Spleen (tissue), 7 donors: ENCODE data around the gene SPATA7.

ENCODE experiments used
- POLR2A ChIP-seq, 3 donors: fragments of 450-650 bp; IDR thresholded peaks; one replicate each; pipeline ENCODE4 v1.5.1; 2017; ENCODE audit warnings: antibody characterized with exemption in 3 of 3, mild to moderate bottlenecking in 1 of 3
- POLR2AphosphoS5 ChIP-seq, 3 donors: sonication (generic); formaldehyde crosslinking; IDR thresholded peaks; one replicate each; pipeline ENCODE4 v1.5.1; 2017; ENCODE audit warnings: antibody characterized with exemption in 3 of 3
- TF ChIP-seq, protein P1 (sequence below), 11 experiments: fragments of 200-600 bp in 7 of 11; fragments of 450-650 bp in 4 of 11; sonication (generic) in 4 of 11; IDR thresholded peaks in 8 of 11; conservative IDR thresholded peaks in 3 of 11; 1 replicate in 7 of 11; 2 replicates in 4 of 11; pipeline versions ENCODE4 v1.4.0 to v1.8.0; 2016 to 2021; ENCODE audit warnings: antibody characterized with exemption in 11 of 11, inconsistent platforms in 4 of 11, mild to moderate bottlenecking in 1 of 11
- donor health status: DM: no; HTN: no; CAD: no; lungs with moderate emphysema.
- donor health status: DM: no; HTN: no; CAD: no.
- donor health status: DM: no; HTN: no; CAD: no.

DNA sequence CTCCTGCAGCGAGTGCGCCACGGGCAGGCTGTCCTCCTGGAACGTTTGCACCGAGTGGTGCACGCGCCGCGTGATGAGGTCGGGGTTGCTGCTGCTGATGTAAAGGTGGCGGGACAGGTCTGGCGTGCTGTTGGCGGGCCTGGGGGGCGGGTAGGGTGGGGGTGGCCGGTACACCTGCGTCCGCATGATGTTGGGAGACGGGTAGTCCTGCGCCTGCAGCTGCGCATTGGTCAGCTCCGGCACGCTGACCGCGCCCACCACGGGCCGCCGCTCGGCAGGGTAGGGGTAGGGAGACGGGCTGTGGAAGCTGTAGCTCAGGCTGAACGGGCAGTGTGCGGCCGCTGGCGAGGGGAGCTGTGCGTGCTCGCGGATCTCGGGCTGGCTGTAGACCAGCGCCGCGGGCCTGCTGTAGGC is 94.1 kb downstream of the SPATA7 start:
- TF ChIP-seq, protein P1, sequence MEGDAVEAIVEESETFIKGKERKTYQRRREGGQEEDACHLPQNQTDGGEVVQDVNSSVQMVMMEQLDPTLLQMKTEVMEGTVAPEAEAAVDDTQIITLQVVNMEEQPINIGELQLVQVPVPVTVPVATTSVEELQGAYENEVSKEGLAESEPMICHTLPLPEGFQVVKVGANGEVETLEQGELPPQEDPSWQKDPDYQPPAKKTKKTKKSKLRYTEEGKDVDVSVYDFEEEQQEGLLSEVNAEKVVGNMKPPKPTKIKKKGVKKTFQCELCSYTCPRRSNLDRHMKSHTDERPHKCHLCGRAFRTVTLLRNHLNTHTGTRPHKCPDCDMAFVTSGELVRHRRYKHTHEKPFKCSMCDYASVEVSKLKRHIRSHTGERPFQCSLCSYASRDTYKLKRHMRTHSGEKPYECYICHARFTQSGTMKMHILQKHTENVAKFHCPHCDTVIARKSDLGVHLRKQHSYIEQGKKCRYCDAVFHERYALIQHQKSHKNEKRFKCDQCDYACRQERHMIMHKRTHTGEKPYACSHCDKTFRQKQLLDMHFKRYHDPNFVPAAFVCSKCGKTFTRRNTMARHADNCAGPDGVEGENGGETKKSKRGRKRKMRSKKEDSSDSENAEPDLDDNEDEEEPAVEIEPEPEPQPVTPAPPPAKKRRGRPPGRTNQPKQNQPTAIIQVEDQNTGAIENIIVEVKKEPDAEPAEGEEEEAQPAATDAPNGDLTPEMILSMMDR (IDR thresholded peaks at IDR 0.05 in 8 of 11, conservative IDR thresholded peaks at IDR 0.05 in 3 of 11): no peak
- TF ChIP-seq POLR2A (IDR thresholded peaks at IDR 0.05) (no peak), POLR2AphosphoS5 (IDR thresholded peaks at IDR 0.05) (no peak)
